HEK293 (cell line): ENCODE measurements around the gene RAET1G.

Source experiments
- CTCF ChIP-seq: fragments of 450-650 bp; formaldehyde crosslinking; IDR thresholded peaks from 2 replicates; pipeline ENCODE4 v1.5.1; 2016; ENCODE audit warnings: missing biosample characterization, missing genetic modification characterization
- OVOL3 ChIP-seq: fragments of 450-650 bp; formaldehyde crosslinking; IDR thresholded peaks from 2 replicates; pipeline ENCODE4 v1.5.1; 2016; ENCODE audit warnings: missing biosample characterization, missing genetic modification characterization
- ZBTB44 ChIP-seq: fragments of 450-650 bp; IDR thresholded peaks from 2 replicates; pipeline ENCODE4 v1.5.1; 2018; ENCODE audit warnings: missing biosample characterization, mild to moderate bottlenecking, missing genetic modification characterization
- ZNF23 ChIP-seq: fragments of 450-650 bp; formaldehyde crosslinking; IDR thresholded peaks from 2 replicates; pipeline ENCODE4 v1.5.1; 2016; ENCODE audit warnings: missing biosample characterization, missing genetic modification characterization, borderline replicate concordance
- ZNF311 ChIP-seq: fragments of 450-650 bp; formaldehyde crosslinking; IDR thresholded peaks from 2 replicates; pipeline ENCODE4 v1.5.1; 2017; ENCODE audit warnings: missing biosample characterization, missing genetic modification characterization, borderline replicate concordance
- ZNF354C ChIP-seq: fragments of 450-650 bp; formaldehyde crosslinking; IDR thresholded peaks from 2 replicates; pipeline ENCODE4 v1.5.1; 2016; ENCODE audit warnings: missing biosample characterization, missing genetic modification characterization, low read depth, borderline replicate concordance
- ZNF501 ChIP-seq: fragments of 450-650 bp; formaldehyde crosslinking; IDR thresholded peaks from 2 replicates; pipeline ENCODE4 v1.5.1; 2016; ENCODE audit warnings: missing biosample characterization, missing genetic modification characterization
- ZNF670 ChIP-seq: fragments of 450-650 bp; formaldehyde crosslinking; IDR thresholded peaks from 2 replicates; pipeline ENCODE4 v1.5.1; 2016; ENCODE audit warnings: missing biosample characterization, missing genetic modification characterization, low read depth

- TF ChIP-seq ZNF354C (tag by site-specific recombination) (no peak), CTCF (tag by site-specific recombination) (no peak), ZBTB44 (tag by site-specific recombination) (no peak), ZNF23 (tag by site-specific recombination) (no peak), OVOL3 (tag by site-specific recombination) (no peak), ZNF501 (tag by site-specific recombination) (no peak), ZNF670 (tag by site-specific recombination) (no peak), ZNF311 (tag by site-specific recombination) (no peak)
Measured at GRCh38 chr6:149948011-149948410, 25.1 kb upstream of the RAET1G start.
